Measurements from ENCODE around the gene EMID1. TPM values are rescaled to one million over a fixed set of nuclear protein-coding genes. Genes with fewer than 3 reads are reported as not detected.

Gene EMID1
- total and polyA plus RNA-seq, 3 donors from 2014 or later = 6.2 to 7.5 (median 7.0) TPM

- Histone ChIP-seq H3K27me3 (no peaks in the 10 kb centered on the region), H3K4me3 (no peak overlapping the region), H3K4me1 (peaks cover 30% of the 10 kb centered on the region), H3K36me3 (ENCODE audit: low read depth, missing control alignments) (no peaks in the 10 kb centered on the region), H3K9me3 (no peaks in the 10 kb centered on the region), H3K27ac (no peak overlapping the region)
- TF ChIP-seq CTCF (IDR thresholded peaks at IDR 0.05) (no peak), POLR2A (IDR thresholded peaks at IDR 0.05) (no peak)
- no peak for DNase-seq
- 73 to 76% methylated on average over 2 of the region's 2 CpGs for WGBS, 2 donors
- intact Hi-C loops (cut with DNase I; ENCODE audit: low total_unique reads) = no loop called here
These were observed 66.9 kb downstream of the EMID1 start for GRCh38 chr22:29272624-29273023.

GRCh38 chr22:29275167-29275566, 69.5 kb downstream of the EMID1 start:
- intact Hi-C loops (cut with DNase I; ENCODE audit: low total_unique reads) = no loop called here
- no peaks in the 10 kb centered on the region for H3K36me3 ChIP-seq (ENCODE audit: low read depth, missing control alignments)
- H3K27me3 ChIP-seq = no peaks in the 10 kb centered on the region
- DNase-seq = no peak
- H3K4me3 ChIP-seq = no peak overlapping the region
- H3K4me1 ChIP-seq = peaks cover 20% of the 10 kb centered on the region
- WGBS, 2 donors = 66 to 68% methylated on average over 3 of the region's 3 CpGs
- TF ChIP-seq CTCF (IDR thresholded peaks at IDR 0.05) (no peak), POLR2A (IDR thresholded peaks at IDR 0.05) (no peak)
- H3K9me3 ChIP-seq = no peaks in the 10 kb centered on the region
- no peak overlapping the region for H3K27ac ChIP-seq

GRCh38 chr22:29275819-29276565, 70.3 kb downstream of the EMID1 start:
- no peak for DNase-seq
- H3K4me1 ChIP-seq = peaks cover 12% of the 10 kb centered on the region
- intact Hi-C loops (cut with DNase I; ENCODE audit: low total_unique reads) = no loop called here
- H3K27ac ChIP-seq = no peak overlapping the region
- H3K9me3 ChIP-seq = no peaks in the 10 kb centered on the region
- no peak overlapping the region for H3K4me3 ChIP-seq
- H3K27me3 ChIP-seq = no peaks in the 10 kb centered on the region
- H3K36me3 ChIP-seq (ENCODE audit: low read depth, missing control alignments) = no peaks in the 10 kb centered on the region
- 54 to 77% methylated on average over 3 of the region's 3 CpGs for WGBS, 2 donors
- TF ChIP-seq POLR2A (IDR thresholded peaks at IDR 0.05) (no peak), CTCF (IDR thresholded peaks at IDR 0.05) (no peak)

- no peaks in the 10 kb centered on the region for H3K36me3 ChIP-seq (ENCODE audit: low read depth, missing control alignments)
- no peaks in the 10 kb centered on the region for H3K9me3 ChIP-seq
- H3K4me3 ChIP-seq = no peak overlapping the region
- no peaks in the 10 kb centered on the region for H3K27me3 ChIP-seq
- 86 to 94% methylated on average over 1 of the region's 1 CpG for WGBS, 2 donors
- intact Hi-C loops (cut with DNase I; ENCODE audit: low total_unique reads) = no loop called here
- H3K4me1 ChIP-seq = no peaks in the 10 kb centered on the region
- no peak overlapping the region for H3K27ac ChIP-seq
- no peak for DNase-seq
- TF ChIP-seq POLR2A (IDR thresholded peaks at IDR 0.05) = no peak
- TF ChIP-seq CTCF (IDR thresholded peaks at IDR 0.05) = no peak
These were observed 72.2 kb downstream of the EMID1 start for GRCh38 chr22:29277927-29278326.

GRCh38 chr22:29284196-29284595, 78.5 kb downstream of the EMID1 start:
- no peaks in the 10 kb centered on the region for H3K9me3 ChIP-seq
- H3K27me3 ChIP-seq = no peaks in the 10 kb centered on the region
- TF ChIP-seq CTCF (IDR thresholded peaks at IDR 0.05) (no peak), POLR2A (IDR thresholded peaks at IDR 0.05) (no peak)
- intact Hi-C loops (cut with DNase I; ENCODE audit: low total_unique reads) = no loop called here
- DNase-seq = no peak
- no peak overlapping the region for H3K27ac ChIP-seq
- 85 to 97% methylated on average over 3 of the region's 3 CpGs for WGBS, 2 donors
- H3K4me1 ChIP-seq = no peaks in the 10 kb centered on the region
- no peaks in the 10 kb centered on the region for H3K36me3 ChIP-seq (ENCODE audit: low read depth, missing control alignments)
- no peak overlapping the region for H3K4me3 ChIP-seq

All from testis (tissue), 3 donors.